Activated T-cell treated with anti-CD3 and anti-CD28 coated beads for 48 hours (primary cell): ENCODE measurements around the gene TRIP13.
A peak's percentile ranks its signal among the peaks of the same experiment; 100 is the strongest.
"Not testable (repeated sequence)": the region's sequence is repeated elsewhere in the genome, so short reads cannot be mapped to it uniquely, and the experiment has no call there.

ENCODE experiments used
- DNase-seq: peaks from one replicate; pipeline ENCODE4 v3.0.0-alpha.2; 2020; ENCODE audit warnings: low read depth

The TRIP13 gene

DNA sequence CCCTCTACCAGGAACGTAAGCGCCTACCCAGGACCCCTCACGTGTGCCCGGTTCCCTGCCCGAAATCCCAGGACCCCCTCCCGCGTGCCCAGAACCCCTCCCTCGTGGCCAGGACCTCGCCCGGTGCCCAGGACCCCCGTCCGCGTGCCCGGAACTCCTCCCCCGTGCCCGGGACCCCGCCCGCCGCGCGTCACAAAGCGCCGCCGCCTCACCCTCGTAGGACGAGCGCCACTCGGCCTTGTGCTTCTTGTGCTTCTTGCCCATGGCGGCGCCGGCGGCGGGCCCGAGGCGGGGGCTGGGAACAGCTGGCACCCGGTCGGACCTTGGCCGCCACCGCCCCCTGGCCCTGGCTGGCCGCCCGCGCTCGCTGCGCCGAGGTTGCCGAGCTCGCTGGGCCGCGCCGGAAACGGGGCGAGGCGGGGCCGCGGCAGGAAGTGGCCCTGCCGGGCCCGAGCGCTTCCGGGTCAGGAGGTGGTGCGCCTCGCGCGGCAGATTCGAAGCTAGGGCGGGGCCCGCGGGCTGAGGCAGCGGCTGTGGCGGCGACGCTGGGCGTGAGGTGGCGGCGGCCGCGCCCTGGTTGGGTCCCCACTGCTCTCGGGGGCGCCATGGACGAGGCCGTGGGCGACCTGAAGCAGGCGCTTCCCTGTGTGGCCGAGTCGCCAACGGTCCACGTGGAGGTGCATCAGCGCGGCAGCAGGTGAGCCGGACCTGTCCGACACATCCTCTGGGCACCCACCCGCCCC lies at the start of gene TRIP13, which contains the start of gene BRD9:
TRIP13 (plus strand) TSS at position 491 of the 743 bp plus-strand sequence; CDS start at position 606, 115 bp downstream.
BRD9 (minus strand) TSS at position 408 of the 743 bp plus-strand sequence; CDS start at position 264, 144 bp downstream.
- DNase-seq = peak; percentile 88

GRCh38 chr5:843371-843770 lies 49.3 kb upstream of the TRIP13 start:
- not testable (repeated sequence) for DNase-seq

GRCh38 chr5:843926-844325 lies 48.8 kb upstream of the TRIP13 start:
- not testable (repeated sequence) for DNase-seq

GRCh38 chr5:844426-844825 lies 48.3 kb upstream of the TRIP13 start:
- not testable (repeated sequence) for DNase-seq

- DNase-seq = not testable (repeated sequence)
Measured at GRCh38 chr5:845031-845675, 47.5 kb upstream of the TRIP13 start.

DNA sequence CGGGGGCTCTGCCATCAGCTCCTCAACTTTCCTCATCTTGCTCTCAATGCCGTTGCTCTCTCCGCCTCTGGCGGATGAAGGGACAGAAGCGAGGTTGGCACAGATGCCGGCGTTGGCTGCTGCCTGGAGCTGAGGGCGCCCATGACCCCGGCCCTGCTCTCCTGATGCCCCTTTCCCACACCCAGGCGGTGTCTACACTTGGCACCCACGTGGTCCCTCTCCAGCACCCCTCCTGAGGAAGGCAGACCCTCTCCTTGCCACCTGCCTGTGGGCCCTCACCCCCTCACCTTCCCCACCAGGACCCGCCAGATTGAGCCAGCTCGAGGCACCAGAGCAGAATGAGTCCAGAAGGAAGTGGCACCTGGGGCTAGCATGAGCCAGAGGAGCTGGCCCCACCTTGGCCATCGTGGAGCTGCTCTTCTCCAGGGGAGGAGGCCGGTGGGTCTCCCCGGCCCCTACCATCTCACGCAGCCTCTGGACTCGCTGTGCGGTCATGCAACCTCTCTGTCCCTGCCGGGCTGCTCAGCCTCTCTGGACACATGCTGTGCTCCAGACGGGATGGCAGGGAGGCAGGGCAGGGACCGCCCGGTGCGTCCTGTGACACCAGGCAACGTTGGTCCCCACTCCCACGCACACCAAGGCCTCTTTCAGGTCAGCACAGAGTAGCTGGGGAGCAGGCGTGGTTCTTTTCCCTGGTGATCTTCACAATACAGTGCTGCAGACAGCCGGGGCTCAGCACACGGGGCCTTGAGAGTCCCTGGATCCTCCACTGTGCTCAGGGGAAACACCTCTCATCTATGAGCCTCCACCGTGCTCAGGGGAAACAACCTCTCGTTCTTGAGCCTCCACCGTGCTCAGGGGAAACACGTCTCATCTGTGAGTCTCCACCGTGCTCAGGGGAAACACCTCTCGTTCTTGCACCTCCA lies 46.7 kb upstream of the TRIP13 start:
- not testable (repeated sequence) for DNase-seq

- DNase-seq = not testable (repeated sequence)
Measured at GRCh38 chr5:846602-847091, 46.0 kb upstream of the TRIP13 start.

- not testable (repeated sequence) for DNase-seq
Measured at GRCh38 chr5:847212-847611, 45.5 kb upstream of the TRIP13 start.

- not testable (repeated sequence) for DNase-seq
Measured at GRCh38 chr5:847736-848135, 44.9 kb upstream of the TRIP13 start.

GRCh38 chr5:848671-849111 lies 44.0 kb upstream of the TRIP13 start:
- no peak for DNase-seq

DNA sequence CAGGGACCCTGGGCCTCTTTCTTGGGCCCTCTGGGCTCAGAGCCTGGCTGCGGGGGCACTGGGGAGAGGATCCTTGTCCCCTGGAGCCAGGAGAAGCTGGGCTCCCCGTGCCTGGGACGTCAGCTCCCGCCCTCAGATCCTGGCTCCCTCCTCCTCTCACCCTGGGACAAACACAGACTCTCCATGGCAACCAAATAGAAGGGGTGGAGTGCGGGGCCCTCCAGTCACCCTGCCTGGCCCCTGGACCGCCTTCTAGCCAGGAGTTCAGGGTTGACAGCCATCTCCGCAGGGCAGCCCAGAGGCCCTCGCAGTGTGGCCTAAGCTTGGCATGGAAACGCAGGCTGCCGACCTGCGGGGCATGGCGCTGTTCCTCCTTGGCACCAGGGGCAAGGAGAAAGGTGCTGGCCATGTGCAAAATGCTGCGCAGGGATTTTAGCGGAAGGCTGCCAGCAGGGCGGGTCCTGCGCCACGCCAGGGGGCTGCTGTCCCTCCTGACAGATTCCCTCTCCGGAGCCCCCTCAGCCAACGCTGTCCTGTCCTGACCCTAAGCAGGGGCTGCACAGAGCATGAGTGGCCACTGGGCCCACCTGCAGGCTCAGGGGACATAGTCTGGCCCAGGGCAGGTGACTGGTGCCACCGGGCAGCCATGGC lies 42.9 kb upstream of the TRIP13 start:
- no peak for DNase-seq

GRCh38 chr5:850511-851006 lies 42.1 kb upstream of the TRIP13 start, which contains the start of gene ZDHHC11:
Gene ZDHHC11 (minus strand): TSS chr5:850986. CDS start chr5:850602, 384 bp downstream.
- no peak for DNase-seq

DNA sequence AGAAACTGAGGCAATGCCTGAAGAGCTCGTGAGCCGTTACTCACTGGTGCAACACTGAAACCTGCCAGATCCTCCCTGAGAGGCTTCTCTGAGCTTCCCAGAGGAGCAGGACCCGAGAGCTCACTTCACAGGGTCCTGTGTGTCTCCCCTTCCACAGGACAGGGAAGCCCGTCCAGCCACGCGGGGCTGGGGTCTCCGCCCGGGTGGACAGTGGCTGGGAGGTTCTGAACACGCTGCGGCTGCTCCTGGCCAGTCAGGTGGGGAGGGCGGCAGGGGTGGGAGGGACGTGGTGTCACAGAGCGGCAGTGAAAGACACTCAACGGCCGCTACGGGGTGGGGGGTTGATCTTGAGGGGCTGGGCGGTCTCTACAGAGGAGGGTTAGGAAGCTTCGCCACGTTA lies 41.6 kb upstream of the TRIP13 start:
- no peak for DNase-seq

DNA sequence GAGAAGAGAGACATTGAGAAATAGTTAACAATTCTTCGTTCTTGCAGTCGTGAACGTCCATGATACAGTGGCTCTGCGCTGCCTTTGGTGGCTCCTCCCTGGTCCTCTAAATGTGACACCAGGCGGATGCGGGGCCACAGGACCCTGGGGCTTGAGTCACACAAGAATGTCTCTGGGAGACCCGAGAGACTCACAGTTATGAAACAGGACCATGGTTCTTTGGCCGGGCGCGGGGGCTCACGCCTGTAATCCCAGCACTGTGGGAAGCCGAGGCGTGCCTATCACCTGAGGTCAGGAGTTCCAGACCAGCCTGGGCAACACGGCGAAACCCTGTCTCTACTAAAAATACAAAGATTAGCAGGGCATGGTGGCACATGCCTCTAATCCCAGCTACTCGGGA lies 41.1 kb upstream of the TRIP13 start:
- no peak for DNase-seq

DNA sequence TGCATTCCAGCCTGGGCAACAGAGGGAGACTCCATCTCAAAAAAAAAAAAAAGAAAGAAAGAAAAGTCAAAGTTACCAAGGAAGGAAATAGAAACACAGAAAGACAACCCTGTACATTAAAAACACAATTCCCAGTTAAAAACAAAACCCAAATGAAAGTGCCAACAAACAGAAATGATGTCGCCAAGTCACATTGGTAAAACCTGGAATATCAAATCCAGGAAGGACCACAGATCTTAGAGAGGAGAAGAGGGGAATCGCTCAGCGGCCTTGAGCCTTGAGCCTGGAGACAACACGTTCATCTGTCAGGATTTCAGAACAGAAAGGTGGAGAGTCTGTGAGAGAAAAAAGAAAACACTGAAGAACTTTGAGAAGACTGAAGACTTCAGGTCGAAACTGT lies 40.7 kb upstream of the TRIP13 start:
- DNase-seq = no peak

GRCh38 chr5:852431-853401 lies 40.0 kb upstream of the TRIP13 start:
- DNase-seq = no peak

DNA sequence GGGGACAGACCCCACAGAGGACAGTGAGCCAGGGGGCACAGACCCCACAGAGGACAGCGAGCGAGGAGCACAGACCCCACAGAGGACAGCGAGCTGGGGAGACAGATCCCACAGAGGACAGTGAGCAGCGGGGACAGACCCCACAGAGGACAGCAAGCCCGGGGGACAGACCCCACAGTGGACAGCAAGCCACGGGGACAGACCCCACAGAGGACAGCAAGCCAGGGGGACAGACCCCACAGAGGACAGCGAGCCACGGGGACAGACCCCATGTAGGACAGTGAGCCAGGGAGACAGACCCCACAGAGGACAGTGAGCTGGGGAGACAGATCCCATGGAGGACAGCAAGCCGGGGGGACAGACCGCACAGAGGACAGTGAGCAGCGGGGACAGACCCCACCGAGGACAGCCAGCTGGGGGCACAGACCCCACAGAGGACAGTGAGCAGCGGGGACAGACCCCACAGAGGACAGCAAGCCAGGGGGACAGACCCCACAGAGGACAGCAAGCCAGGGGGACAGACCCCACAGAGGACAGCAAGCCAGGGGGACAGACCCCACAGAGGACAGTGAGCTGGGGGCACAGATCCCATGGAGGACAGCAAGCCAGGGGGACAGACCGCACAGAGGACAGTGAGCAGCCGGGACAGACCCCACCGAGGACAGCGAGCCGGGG lies 39.1 kb upstream of the TRIP13 start:
- DNase-seq = not testable (repeated sequence)

GRCh38 chr5:854217-854616 lies 38.5 kb upstream of the TRIP13 start:
- DNase-seq = no peak

DNA sequence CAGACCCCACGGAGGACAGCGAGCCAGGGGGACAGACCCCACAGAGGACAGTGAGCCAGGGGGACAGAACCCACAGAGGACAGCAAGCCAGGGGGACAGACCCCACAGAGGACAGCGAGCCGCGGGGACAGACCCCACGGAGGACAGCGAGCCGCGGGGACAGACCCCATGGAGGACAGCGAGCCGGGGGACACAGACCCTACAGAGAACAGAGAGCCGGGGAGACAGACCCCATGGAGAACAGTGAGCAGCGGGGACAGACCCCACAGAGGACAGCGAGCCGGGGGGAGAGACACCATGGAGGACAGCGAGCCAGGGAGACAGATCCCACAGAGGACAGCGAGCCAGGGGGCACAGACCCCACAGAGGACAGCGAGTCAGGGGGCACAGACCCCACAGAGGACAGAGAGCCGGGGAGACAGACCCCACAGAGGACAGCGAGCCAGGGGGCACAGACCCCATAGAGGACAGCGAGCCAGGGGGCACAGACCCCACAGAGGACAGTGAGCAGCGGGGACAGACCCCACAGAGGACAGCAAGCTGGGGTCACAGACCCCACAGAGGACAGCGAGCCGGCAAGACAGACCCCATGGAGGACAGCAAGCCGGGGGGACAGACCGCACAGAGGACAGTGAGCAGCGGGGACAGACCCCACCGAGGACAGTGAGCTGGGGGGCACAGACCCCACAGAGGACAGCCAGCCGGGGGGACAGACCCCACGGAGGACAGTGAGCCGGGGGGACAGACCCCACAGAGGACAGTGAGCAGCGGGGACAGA lies 37.5 kb upstream of the TRIP13 start:
- DNase-seq = no peak
